Measurements from ENCODE around the gene SNAP47. TPM values are rescaled to one million over a fixed set of nuclear protein-coding genes. Genes with fewer than 3 reads are reported as not detected.

SNAP47 gene
- polyA plus RNA-seq, 1 donor (not counting 4 experiments of a cell fraction or from before 2014, with no cell fraction given), result 24.8 TPM

- no peak overlapping the region for H2AFZ ChIP-seq (ENCODE audit: control insufficient read depth, low read length)
- H3K9me3 ChIP-seq (ENCODE audit: control insufficient read depth, low read depth, low read length), result no peaks in the 10 kb centered on the region
- no peak overlapping the region for H3K9ac ChIP-seq (ENCODE audit: control insufficient read depth, extremely low read depth, insufficient read depth, low read length)
- FAIRE-seq, result no peak
- no peak for TF ChIP-seq CTCF (optimal IDR thresholded peaks at IDR 0.05 in 1 of 3, IDR thresholded peaks at IDR 0.05 in 1 of 3, conservative IDR thresholded peaks at IDR 0.05 in 1 of 3; ENCODE audit: extremely low read depth in 1 of 3, insufficient read depth in 2 of 3, low read length in 3 of 3)
- TF ChIP-seq EZH2 (IDR thresholded peaks at IDR 0.05; ENCODE audit: low read length), result no peak
- peaks cover 19% of the 10 kb centered on the region for H3K4me1 ChIP-seq (ENCODE audit: control insufficient read depth, extremely low read depth, insufficient read depth, low read length)
- no peak overlapping the region for H3K4me3 ChIP-seq (ENCODE audit: control insufficient read depth in 2 of 3, extremely low read depth in 1 of 3, insufficient read depth in 2 of 3, low read depth in 1 of 3, low read length in 3 of 3)
- DNase-seq (ENCODE audit: low read depth, low spot score), result no peak
- H3K9me1 ChIP-seq (ENCODE audit: control insufficient read depth, extremely low read depth, insufficient read depth, low read length), result no peaks in the 10 kb centered on the region
- dilution Hi-C loops (cut with MboI; ENCODE audit: extremely low pct_ligation_motif_present, low sequenced_read_pairs), result no loop called here
- peaks cover 4% of the 10 kb centered on the region for H3K79me2 ChIP-seq (ENCODE audit: control insufficient read depth, insufficient read depth, low read length)
- no peak overlapping the region for H3K27ac ChIP-seq (ENCODE audit: control insufficient read depth, insufficient read depth, low read length)
- peaks cover 12% of the 10 kb centered on the region for H4K20me1 ChIP-seq (ENCODE audit: control insufficient read depth, extremely low read depth, insufficient read depth, low read length)
- no peak overlapping the region for H3K4me2 ChIP-seq (ENCODE audit: control insufficient read depth, extremely low read depth, insufficient read depth, low read depth, low read length)
- peaks cover 18 to 22% of the 10 kb centered on the region in 2 experiments for H3K36me3 ChIP-seq (ENCODE audit: control insufficient read depth in 2 of 2, extremely low read depth in 1 of 2, insufficient read depth in 2 of 2, low read length in 2 of 2)
- H3K27me3 ChIP-seq (ENCODE audit: control insufficient read depth, extremely low read depth, insufficient read depth, low read length), result no peaks in the 10 kb centered on the region
Measured at GRCh38 chr1:227767401-227768124, 32.3 kb downstream of the SNAP47 start.

GRCh38 chr1:227768125-227768439 is 32.8 kb downstream of the SNAP47 start:
- dilution Hi-C loops (cut with MboI; ENCODE audit: extremely low pct_ligation_motif_present, low sequenced_read_pairs), result no loop called here
- FAIRE-seq, result no peak

More at GRCh38 chr1:227768125-227768439, 32.8 kb downstream of the SNAP47 start:
- Histone ChIP-seq H3K27me3 (ENCODE audit: control insufficient read depth, extremely low read depth, insufficient read depth, low read length) (no peaks in the 10 kb centered on the region), H3K4me3 (ENCODE audit: control insufficient read depth in 2 of 3, extremely low read depth in 1 of 3, insufficient read depth in 2 of 3, low read depth in 1 of 3, low read length in 3 of 3) (no peak overlapping the region), H3K4me2 (ENCODE audit: control insufficient read depth, extremely low read depth, insufficient read depth, low read depth, low read length) (no peak overlapping the region), H3K36me3 (ENCODE audit: control insufficient read depth in 2 of 2, extremely low read depth in 1 of 2, insufficient read depth in 2 of 2, low read length in 2 of 2) (peaks cover 18 to 22% of the 10 kb centered on the region in 2 experiments), H3K4me1 (ENCODE audit: control insufficient read depth, extremely low read depth, insufficient read depth, low read length) (peaks cover 14% of the 10 kb centered on the region), H3K27ac (ENCODE audit: control insufficient read depth, insufficient read depth, low read length) (no peak overlapping the region), H4K20me1 (ENCODE audit: control insufficient read depth, extremely low read depth, insufficient read depth, low read length) (peaks cover 11% of the 10 kb centered on the region), H3K79me2 (ENCODE audit: control insufficient read depth, insufficient read depth, low read length) (peaks cover 4% of the 10 kb centered on the region), H3K9me1 (ENCODE audit: control insufficient read depth, extremely low read depth, insufficient read depth, low read length) (no peaks in the 10 kb centered on the region), H3K9ac (ENCODE audit: control insufficient read depth, extremely low read depth, insufficient read depth, low read length) (no peak overlapping the region), H3K9me3 (ENCODE audit: control insufficient read depth, low read depth, low read length) (no peaks in the 10 kb centered on the region), H2AFZ (ENCODE audit: control insufficient read depth, low read length) (no peak overlapping the region)
- no peak for DNase-seq (ENCODE audit: low read depth, low spot score)
- TF ChIP-seq EZH2 (IDR thresholded peaks at IDR 0.05; ENCODE audit: low read length) (no peak), CTCF (optimal IDR thresholded peaks at IDR 0.05 in 1 of 3, IDR thresholded peaks at IDR 0.05 in 1 of 3, conservative IDR thresholded peaks at IDR 0.05 in 1 of 3; ENCODE audit: extremely low read depth in 1 of 3, insufficient read depth in 2 of 3, low read length in 3 of 3) (no peak)
